ENCODE measurements around the gene WDR62.

GRCh38 chr19:36009220-36009619 lies 45.5 kb upstream of the WDR62 start:
- TF ChIP-seq CTCF (optimal IDR thresholded peaks at IDR 0.05 in 1 of 3, IDR thresholded peaks at IDR 0.05 in 1 of 3, conservative IDR thresholded peaks at IDR 0.05 in 1 of 3; ENCODE audit: extremely low read depth in 1 of 3, insufficient read depth in 2 of 3, low read length in 3 of 3) = no peak
- TF ChIP-seq EZH2 (IDR thresholded peaks at IDR 0.05; ENCODE audit: low read length) = no peak
